Measurements from ENCODE around the gene SMCO2.

GRCh38 chr12:27500546-27500945 is 54.0 kb downstream of the SMCO2 start:
- TF ChIP-seq CTCF (conservative IDR thresholded peaks at IDR 0.05; ENCODE audit: low read length) = no peak
- TF ChIP-seq EZH2phosphoT487 (IDR thresholded peaks at IDR 0.05; ENCODE audit: borderline replicate concordance, low read depth, low read length) = no peak
